CD4-positive, alpha-beta T cell treated with Interleukin-2 at 100 ng/mL for 4 hours (primary cell): ENCODE results near the gene EEF2.

Source experiments
- DNase-seq: peaks from one replicate; pipeline ENCODE4 v3.0.0-alpha.2; 2020; ENCODE audit warnings: low spot score

Gene EEF2

GRCh38 chr19:3984584-3984907 lies 717 bp downstream of the EEF2 start:
- DNase-seq = no peak

DNA sequence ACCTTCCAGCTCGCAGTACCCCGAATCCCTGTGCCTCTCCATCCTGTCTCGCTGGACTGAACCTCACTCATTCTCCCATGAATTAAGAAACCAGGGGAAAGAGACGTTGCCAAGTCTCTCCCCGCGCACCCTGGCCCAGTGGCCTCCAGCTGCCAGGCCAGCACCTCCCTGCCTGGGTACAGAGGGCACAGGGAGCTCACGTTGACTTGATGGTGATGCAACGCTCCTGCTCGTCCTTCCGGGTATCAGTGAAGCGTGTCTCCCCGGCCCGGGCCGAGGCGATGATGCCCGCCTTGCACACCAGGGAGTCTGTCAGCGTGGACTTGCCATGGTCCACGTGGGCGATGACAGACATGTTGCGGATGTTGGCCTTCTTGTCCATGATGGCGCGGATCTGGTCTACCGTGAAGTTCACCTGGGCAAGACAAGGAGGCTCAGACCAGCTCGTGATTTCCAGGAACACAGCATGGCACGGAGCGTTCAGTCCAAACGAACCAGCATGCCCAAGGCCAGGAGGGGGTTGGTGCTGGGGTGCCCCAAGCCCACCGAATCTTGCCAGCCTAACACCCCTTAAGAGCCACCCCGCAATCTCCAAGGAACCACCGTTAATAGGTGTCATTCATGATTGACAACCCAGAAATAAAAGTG lies 1.2 kb downstream of the EEF2 start:
- peak; percentile 14 for DNase-seq

DNA sequence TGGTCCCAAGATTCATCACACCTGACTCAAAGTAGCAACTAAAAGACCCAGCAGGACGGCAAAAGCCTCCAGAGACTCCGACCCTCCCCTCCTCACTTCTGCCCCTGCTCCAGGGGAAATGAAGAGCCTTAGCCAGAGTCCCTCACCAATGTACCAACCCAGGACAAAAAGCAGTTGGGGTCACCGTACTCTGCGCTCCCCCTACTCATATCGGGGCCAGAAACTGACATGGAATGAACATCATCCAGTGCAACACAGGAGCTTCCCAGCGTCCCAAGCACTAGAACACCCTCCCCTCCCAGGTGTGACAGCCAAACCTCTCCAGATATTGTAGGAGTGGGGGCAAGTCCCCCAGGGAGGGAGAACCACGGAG lies 1.7 kb downstream of the EEF2 start:
- DNase-seq = no peak

- no peak for DNase-seq
Observed at GRCh38 chr19:3982701-3983541, 2.3 kb downstream of the EEF2 start.

DNA sequence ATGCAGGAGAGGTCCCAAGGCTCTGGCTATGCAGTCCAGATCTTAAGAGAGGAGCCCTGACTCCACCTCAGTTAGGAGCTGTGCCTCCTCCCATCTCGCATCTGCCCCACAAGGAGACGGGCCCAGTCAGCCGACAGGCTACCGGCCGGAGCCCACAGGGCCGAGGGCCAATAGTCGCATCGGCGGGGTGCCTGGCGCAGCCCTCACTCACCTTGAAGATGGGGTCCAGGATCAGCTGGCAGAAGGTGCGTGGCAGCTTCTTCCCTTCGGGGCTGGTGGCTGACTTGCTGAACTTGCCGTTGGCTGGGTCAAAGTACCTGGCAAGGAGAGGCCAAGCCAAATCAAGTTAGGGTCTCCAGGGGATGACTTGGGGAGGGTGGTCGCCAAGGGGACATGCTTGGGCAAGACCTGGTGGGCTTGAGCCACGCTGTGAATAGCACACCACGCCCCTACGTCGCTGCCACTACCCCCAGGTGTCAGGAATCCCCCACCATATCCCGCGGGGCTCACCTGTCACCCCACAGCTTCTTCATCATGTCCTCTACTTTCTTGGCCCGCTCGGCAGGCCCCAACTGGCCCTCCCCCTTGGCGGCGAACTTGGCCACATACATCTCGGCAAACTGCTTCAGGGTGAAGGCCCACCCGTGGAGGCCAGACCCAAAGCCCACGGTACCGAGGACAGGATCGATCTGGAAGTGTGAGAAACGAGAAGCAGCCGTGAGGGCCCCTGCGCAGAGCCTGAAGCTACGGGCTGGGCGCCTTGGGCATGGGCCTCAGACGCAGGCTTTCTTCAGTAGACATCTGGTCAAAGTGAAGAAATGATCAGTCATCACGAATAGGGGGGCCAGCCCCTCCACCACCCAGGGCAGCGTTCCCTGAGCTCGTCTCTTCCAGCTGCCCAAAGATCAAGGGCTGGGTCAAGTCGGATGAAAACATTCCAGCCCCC lies 3.3 kb downstream of the EEF2 start:
- DNase-seq = no peak

- no peak for DNase-seq
Observed at GRCh38 chr19:3981373-3981735, 3.9 kb downstream of the EEF2 start.

GRCh38 chr19:3980353-3981251 lies 4.7 kb downstream of the EEF2 start:
- no peak for DNase-seq

DNA sequence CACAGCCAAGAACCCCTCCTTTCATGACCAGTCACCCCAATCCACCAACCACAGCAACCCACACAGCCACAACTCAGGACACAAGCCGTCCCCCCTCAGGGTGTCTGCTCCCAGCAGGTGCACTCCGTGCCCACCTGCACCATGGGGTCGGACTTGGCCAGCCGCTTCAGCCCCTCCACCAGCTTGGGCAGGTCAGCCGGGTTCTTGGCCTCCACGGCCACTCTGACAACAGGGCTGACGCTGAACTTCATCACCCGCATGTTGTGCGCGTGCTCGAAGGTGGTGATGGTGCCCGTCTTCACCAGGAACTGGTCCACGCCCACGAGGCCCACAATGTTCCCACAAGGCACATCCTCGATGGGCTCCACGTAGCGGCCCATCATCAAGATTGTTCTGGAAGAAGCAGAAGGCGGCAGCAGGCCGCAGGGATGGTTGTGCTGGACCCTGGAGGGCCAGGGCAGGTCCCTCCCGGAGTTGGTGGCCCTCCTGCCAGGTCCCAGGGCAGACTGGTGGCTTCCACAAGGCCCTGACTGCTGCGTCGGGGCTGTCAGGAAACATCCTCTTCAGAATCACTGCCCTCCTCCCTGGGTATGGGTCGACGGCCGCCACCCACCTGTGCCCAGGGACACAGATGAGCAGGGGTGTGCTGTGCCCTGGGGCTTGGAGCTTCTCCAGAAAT lies 5.5 kb downstream of the EEF2 start:
- DNase-seq = no peak

DNA sequence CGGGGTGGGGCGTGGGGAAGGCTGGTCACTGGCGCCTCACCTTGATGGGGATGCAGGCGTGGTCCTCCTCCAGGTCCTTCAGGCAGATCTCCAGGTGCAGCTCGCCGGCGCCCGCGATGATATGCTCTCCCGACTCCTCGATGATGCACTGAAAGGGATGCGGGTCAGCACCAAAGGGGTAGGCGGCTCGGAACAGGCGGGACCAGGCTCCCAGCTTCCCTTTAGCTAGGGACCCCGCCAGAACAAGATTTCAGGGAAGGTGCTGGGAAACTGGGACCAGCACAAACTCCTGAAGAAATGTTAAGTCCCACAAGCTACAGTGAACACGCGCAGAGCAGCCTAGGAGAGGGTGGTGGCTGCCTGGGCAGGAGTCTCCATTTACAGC lies 6.0 kb downstream of the EEF2 start:
- no peak for DNase-seq

GRCh38 chr19:3978145-3978544 lies 7.1 kb downstream of the EEF2 start:
- no peak for DNase-seq

DNA sequence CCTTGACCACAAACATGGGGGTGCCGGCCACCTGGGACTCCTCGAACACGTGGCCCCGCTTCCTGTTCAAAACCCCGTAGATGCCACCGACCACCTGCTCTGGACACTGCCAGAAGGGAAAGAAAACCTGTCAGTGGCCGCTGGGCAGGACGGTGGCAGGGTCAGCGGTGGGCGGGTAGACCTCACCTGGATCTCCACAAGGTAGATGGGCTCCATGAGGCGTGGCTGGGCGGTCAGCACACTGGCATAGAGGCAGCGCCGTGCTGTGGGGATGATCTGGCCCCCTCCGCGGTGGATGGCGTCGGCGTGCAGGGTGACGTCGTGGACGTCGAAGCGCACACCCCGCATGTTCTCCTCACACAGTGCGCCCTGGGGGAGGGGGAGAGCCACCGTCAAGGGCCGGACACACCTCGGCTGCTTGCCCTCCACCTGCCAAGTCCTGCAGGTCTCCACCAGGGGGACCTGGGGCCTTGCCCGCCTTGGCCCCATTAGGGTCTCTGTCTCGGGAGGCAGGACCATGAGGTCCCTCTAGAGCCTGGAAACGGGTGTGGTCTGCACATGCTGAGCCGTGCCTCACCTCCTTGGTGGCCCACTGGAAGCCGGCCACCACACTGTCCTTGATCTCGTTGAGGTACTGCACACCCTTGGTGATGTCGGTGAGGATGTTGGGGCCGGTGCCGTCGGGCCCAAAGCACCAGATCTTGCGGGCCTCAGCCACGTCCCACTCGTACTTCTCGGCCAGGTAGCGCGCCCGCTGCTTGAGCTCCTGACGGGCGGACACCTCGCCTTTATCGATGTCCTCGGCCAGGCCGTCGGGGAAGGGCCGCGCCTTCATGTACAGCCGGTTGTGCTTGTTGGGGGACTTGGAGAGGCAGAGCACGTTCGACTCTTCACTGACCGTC lies 7.8 kb downstream of the EEF2 start:
- no peak for DNase-seq

GRCh38 chr19:3976495-3977241 lies 8.6 kb downstream of the EEF2 start:
- DNase-seq = no peak

- DNase-seq = no peak
Observed at GRCh38 chr19:3975637-3976087, 9.6 kb downstream of the EEF2 start.

DNA sequence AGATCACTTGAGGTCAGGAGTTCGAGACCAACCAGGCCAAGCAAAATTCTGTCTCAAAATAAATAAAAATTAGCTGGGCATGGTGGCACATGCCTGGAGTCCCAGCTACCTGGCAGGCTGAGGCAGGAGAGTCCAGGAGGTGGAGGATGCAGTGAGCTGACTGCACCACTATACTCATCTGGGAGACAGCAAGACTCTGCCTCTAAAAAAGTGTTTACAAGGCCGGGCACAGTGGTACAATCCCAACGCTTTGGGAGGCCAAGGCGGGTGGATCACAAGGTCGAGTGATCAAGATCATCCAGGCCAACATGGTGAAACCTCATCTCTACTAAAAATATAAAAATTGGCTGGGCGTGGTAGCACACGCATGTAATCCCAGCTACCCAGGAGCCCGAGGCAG lies 10.1 kb downstream of the EEF2 start:
- DNase-seq = no peak

GRCh38 chr19:3970808-3971598 lies 14.3 kb downstream of the EEF2 start, which contains the start of gene DAPK3:
DAPK3 (minus strand) TSS chr19:3971099; CDS start chr19:3969735, 1,364 bp downstream.
- peak; percentile 92 for DNase-seq

DNA sequence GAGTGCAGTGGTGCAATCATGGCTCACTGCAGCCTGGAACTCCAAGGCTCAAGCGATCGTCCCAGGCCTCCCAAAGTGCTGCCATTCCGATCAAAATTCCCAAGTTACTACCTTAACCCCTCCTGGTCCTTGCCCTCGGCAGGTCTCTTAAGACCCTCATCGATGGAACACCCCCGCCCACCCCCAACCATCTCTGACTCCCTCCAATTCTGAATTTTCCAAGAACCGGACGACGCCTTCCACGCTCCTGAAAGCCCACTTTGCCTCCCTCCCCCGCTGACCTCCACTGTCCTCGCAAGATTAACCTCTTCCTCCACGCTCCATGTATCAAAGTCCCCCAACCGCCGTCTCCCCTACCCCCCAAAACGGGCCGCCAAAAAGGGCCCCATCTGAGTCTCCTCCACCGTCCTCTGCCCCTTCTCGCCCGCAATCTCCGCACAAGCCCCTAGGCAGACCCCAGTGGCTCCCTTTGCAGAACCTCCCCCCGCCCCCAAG lies 14.9 kb downstream of the EEF2 start:
- DNase-seq = no peak

GRCh38 chr19:3969435-3970312 lies 15.6 kb downstream of the EEF2 start:
- DNase-seq = no peak
